Activated CD8-positive, alpha-beta memory T cell treated with anti-CD3 and anti-CD28 coated beads for 48 hours (primary cell): ENCODE measurements around the gene RBM14.
"Not testable (repeated sequence)": the region's sequence is repeated elsewhere in the genome, so short reads cannot be mapped to it uniquely, and the experiment has no call there.

Source experiments
- DNase-seq, 3 experiments: peaks; one replicate each; pipeline ENCODE4 v3.0.0-alpha.2; 2020; ENCODE audit warnings: low read depth in 2 of 3, low spot score in 2 of 3

RBM14 gene

GRCh38 chr11:66616379-66617154, at the start of gene RBM14:
Gene RBM14, plus strand, starts transcription at chr11:66616630. Its CDS starts 91 bp downstream, at chr11:66616721.
- DNase-seq, result peak; percentile 89 to 97 (median 95)

GRCh38 chr11:66567787-66568123, 48.7 kb upstream of the RBM14 start:
- DNase-seq, result no peak

- peak; percentile 45 to 57 (median 47) for DNase-seq
Measured at GRCh38 chr11:66568124-66568916, 48.1 kb upstream of the RBM14 start, which contains the start of gene CTSF. Gene CTSF, minus strand, starts transcription at chr11:66568606. Its CDS starts 120 bp downstream, at chr11:66568486.

- no peak for DNase-seq
Measured at GRCh38 chr11:66569076-66569475, 47.4 kb upstream of the RBM14 start.

GRCh38 chr11:66570079-66570849, 46.2 kb upstream of the RBM14 start:
- no peak for DNase-seq

GRCh38 chr11:66570850-66571180, 45.6 kb upstream of the RBM14 start:
- no peak for DNase-seq

GRCh38 chr11:66579017-66579606, 37.3 kb upstream of the RBM14 start:
- peak; percentile 64 to 87 (median 77) for DNase-seq

GRCh38 chr11:66580803-66581202, 35.6 kb upstream of the RBM14 start:
- DNase-seq, result no peak

- no peak for DNase-seq
Measured at GRCh38 chr11:66581261-66581660, 35.2 kb upstream of the RBM14 start.

- DNase-seq, result not testable (repeated sequence)
Measured at GRCh38 chr11:66582565-66583147, 33.8 kb upstream of the RBM14 start.

- DNase-seq, result not testable (repeated sequence)
Measured at GRCh38 chr11:66585447-66585846, 31.0 kb upstream of the RBM14 start.

- DNase-seq, result no peak
Measured at GRCh38 chr11:66586136-66586535, 30.3 kb upstream of the RBM14 start.

- DNase-seq, result not testable (repeated sequence)
Measured at GRCh38 chr11:66589315-66589714, 27.1 kb upstream of the RBM14 start.

GRCh38 chr11:66589996-66590675, 26.3 kb upstream of the RBM14 start:
- DNase-seq, result no peak

- DNase-seq, result no peak
Measured at GRCh38 chr11:66591175-66591574, 25.3 kb upstream of the RBM14 start.

GRCh38 chr11:66592457-66593302, 23.8 kb upstream of the RBM14 start, which contains the start of the genes CCDC87 and CCS:
Gene CCDC87, minus strand, starts transcription at chr11:66593063. Its CDS starts 48 bp downstream, at chr11:66593015.
Gene CCS, plus strand, starts transcription at chr11:66593185. Its CDS starts 77 bp downstream, at chr11:66593262.
- DNase-seq, result peak; percentile 93 to 98 (median 97)

GRCh38 chr11:66593303-66593635, 23.2 kb upstream of the RBM14 start:
- no peak for DNase-seq

GRCh38 chr11:66593650-66594049, 22.8 kb upstream of the RBM14 start:
- no peak for DNase-seq

- no peak for DNase-seq
Measured at GRCh38 chr11:66595245-66595904, 21.1 kb upstream of the RBM14 start.
